ENCODE results near the gene ZNF688.

The ZNF688 gene

DNA sequence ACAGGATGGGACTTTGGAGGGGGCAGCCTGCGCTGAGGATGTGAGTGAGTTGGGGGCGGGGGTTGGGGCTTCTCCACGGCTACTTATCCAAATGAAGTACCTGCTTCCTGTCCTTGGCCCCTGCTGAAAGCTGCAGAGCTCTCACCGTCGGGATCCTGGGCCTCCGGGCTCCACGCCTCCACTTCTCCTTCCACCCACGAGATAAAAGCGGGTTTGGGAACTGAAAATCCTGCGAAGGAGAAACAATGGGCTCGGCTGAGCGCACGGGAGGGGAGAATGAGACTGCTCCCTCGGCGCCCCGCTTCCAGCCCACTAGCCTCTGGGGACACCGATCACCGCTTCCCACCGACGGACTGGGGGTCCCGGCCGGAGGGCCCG lies 13.5 kb upstream of the ZNF688 start:
- no peak for DNase-seq

DNA sequence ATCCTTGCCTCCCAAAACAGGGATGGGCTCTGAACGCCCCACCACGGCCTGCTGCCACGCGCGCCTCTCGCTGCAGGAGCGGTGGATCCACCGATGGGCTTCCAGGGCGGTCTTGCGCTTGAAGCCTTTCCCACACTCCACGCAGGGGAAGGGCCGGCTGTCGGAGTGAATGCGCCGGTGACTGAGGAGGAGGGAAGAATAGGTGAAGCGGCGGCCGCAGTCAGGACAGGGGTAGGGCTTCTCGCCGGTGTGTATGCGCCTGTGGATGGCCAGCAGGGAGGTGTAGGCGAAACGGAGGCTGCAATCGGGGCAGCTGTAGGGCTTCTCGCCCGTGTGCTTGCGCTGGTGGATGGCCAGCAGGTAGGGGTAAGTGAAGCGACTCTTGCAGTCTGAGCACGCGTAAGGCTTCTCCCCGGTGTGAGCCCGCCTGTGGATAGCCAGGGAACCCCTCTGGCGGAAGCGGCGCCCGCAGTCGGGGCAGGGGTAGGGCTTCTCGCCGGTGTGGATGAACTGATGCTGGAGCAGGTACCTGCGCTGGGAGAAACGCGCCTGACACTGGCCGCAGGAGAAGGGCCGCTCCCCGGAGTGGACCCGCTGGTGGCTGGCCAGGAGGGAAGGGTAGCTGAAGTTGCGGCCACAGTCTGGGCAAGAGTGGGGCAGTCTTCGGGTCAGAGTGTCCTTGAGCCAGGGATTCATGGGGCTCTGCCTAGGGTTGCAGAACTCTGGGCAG lies 11.3 kb upstream of the ZNF688 start:
- DNase-seq: no peak

DNA sequence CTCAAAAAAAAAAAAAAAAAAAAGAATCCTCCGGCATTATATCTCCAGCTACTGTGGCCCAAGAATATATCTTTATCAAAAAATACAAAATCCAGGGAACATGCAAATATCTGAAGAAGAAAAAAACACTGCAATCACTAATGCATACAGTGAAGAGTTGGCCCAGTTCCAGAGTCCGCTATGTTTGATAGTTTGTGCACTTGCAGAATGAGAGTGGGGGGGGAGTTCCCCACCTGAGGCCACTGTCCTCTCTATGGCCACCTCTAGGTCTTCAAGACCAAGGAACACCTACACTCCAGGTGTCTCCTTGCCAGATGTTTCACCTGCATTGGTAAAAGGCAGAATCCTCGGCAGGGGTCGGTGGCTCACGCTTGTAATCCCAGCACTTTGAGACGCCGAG lies 9.9 kb upstream of the ZNF688 start:
- no peak for DNase-seq

DNA sequence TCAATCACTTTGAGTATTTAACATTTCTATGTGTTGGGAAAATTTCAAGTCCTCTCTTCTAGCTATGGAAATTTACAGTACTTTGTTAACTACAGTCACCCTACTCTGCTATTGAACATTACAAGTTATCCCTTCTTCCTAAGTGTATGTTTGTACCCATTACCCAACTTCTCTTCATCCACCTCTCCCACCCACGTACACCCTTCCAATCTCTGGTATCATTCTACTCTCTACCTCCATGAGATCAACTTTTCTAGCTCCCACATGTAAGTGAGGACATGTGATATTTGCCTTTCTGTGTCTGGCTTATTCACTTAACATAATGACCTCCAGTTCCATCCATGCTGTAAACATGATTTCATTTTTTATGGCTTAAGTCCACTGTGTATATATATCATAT lies 3.2 kb upstream of the ZNF688 start:
- no peak for DNase-seq

DNA sequence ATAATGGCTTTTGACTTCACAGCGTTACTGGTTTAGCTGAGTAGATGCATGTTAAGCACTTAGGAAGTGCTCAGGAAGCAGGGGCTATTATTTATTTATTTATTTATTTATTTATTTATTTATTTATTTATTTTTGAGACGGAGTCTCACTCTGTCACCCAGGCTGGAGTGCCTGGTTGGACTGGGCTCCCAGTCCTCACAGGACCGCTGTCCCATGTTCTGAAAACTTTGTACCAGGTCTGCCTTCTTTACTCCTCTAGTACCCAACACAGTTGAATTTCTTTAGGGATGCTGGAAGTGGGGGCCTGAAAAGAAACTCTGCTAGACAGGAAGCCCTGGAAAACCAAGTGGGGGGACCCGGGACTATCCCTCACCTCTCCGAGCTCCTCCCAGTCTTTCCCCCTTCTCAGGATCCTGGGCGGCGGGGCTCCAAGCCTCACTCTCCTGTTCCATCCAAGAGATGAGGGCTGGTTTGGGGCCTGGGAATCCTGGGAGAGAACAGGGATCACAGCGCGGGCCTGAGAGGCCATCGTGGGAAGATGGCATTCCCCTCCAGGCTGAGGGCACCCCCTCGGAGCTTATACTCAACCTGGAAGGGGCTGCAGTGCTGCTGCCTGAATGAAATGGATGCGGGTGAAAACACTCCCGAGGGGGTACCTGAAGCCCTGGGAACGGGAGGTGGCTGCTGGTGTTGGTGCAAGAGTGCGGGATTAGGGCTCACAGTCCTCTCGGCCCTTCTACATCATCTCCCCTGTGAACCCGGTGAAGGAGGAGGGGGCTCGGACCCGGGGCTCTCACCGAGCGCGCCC lies 674 bp downstream of the ZNF688 start:
- DNase-seq: no peak

DNA sequence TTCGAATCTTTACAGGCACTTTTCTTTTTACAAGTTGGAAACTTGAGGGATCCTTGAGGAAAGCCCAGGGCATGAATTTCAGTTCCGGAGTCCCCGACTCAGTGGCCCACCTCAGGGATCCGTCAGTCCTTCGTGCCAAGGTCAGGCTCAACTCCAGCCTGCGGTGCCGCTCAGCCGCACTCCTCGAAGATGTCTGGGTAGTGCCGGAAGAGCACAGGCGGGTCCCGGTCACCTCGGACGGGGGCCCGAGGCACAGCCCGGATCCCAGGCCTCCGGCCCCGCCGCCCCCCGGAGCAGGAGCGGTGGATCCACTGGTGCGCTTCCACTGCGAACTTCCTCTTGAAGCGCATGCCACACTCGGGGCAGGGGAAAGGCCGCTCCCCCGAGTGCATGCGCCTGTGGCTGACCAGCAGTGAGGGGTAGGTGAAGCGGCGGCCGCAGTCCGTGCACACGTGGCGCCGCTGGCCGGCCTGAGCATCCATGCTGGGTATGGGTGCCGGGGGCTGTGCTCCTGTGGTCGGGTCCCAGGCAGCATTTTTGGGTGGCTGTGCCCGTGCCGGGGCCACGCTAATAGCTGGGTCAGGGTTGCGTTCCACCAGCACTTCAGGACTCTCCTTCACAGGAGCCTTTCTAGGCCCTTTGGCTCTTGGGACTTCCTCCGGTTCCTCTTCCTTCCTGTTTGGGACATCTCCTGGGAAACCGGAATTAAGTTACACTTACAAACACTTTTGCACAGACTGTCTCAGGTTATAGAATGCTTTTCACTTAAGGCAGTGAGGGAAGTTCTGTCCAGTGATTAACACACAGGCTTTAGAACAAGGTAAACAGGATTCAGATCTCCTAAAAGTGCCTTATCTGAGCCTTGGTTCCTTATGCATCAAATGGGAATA lies 1.5 kb downstream of the ZNF688 start:
- no peak for DNase-seq

DNA sequence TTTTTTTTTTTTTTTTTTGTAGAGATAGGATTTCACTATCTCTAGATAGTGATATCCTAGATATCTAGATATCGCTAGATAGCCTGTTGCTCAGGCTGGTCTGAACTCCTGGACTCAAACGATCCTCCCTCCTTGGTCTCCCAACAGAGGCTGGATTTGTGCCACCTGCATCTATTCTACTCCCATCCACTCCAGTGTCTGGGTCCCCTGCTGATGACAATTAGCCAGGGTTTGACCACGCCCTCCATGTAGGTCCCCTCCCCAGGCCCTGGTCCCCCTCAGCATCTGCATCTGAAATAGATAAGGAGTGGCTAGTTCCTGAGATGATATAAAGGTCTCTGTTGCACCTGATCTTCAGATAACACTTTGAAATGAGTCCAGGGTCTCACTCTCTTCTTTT lies 2.2 kb downstream of the ZNF688 start:
- DNase-seq: no peak

DNA sequence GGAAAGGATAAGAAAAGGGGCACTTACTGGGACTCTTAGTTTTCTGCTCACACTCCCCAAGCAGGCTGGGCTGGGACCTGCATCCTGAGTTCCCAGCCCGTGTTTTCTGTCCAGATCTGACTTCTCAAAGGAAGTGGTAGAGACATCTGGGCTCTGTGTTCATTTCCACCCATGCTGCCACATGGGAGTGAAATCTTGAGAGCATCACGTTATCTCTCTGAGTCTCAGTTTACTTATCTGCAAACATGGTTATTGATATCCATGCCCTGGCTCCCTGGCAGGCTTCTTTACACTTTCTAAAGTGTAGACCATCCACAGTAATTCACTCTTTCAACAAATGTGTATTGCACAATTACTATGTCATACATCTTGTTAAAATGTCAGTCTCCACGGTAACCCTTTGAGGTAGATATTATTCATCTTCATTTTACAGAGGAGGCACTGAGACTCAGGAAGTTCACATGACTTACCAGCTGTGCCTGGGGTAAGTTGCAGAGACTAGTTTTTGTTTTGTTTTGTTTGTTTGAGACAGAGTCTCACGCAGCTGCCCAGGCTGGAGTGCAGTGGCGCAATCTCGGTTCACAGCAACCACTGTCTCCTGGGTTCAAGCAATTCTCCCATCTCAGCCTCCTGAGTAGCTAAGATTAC lies 3.4 kb downstream of the ZNF688 start:
- peak; percentile 50 for DNase-seq

DNA sequence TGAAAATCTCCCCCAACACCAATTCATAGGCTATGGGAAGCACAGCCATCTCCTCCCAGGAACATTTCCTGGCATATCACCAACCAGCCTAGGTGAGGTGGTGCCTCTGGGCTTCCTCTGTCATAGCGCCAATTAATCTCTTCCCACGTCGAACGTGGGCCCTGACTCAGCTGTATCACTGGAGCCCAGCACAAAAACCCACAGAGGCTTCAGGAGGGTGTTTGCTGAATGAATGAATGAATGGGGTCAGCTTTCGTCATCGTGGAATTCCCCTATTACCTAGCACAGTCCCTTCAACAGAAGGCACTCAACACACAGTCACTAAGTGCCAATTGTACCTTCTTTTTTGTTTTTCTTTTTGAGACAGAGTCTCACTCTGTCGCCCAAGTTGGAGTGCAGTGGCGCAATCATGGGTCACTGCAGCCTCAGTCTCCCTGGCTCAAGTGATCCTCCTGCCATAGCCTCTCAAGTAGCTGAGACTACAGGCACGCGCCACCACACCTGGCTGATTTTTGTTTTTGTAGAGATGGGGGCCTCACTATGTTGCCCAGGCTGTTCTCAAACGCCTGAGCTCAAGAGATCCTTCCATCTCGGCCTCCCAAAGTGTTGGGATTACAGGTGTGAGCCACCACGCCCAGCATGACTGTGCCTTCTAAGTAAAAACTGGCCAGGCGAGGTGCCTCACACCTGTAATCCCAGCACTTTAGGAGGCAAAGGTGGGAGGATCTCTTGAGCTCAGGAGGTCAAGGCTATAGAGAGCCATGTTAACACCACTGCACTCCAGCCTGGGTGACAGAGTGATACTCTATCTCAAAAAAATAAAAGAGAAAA lies 4.1 kb downstream of the ZNF688 start:
- peak; percentile 41 for DNase-seq

DNA sequence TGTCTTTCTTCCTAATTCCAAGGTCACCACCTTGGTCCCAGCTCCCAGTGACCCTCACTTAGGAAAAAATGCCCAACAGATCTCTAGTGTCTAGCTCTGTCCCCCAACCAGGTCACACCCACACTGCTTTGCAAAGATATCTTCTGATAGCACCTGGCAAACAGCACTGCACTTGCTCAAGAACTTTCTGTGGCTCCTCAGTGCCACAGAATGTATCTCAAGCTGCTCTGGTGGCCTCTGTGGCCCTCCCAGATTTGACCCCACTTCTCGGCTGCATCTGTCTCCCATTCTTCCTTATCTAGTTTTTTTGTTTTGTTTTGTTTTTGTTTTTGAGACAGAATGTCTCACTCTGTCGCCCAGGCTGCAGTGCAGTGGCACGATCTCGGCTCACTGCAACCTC lies 5.0 kb downstream of the ZNF688 start:
- DNase-seq: no peak

DNA sequence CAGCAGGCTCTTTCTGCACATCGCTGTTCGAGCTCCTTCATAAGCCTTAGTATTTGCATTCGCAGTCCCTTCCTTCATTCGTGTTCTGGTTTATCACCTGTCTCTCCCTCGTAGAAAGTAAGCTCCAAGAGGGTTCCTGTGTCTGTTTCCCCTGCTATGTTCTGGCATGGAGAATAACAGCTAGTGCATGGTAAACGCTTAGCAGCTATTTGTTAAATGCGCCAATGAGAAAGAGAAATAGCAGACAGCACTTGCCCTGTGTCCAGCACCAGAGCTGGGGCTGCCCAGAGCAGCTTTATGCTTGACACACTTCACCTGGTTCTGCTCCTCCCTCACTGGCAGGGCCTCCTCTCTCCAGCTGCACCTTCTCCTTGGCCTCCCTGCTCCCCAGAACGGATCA lies 5.5 kb downstream of the ZNF688 start:
- DNase-seq: no peak

DNA sequence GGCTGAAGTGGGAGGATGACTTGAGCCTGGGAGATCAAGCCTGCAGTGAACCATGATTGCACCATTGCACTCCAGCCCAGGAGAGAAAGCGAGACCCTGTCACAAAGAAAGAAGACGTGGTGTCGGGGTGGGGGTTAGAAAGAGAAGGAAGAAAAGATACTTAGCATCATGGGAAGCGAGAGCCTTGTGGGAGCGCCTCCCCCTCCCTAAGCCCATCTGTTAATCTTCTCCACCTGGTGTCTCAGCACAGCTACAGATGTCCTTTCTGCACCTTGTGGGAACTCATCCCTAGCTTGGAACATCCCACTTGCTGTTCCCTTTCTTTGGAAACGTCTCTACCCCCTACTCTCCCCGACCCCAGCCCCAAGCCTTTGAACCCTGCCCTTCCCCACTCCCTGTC lies 6.0 kb downstream of the ZNF688 start:
- no peak for DNase-seq

DNA sequence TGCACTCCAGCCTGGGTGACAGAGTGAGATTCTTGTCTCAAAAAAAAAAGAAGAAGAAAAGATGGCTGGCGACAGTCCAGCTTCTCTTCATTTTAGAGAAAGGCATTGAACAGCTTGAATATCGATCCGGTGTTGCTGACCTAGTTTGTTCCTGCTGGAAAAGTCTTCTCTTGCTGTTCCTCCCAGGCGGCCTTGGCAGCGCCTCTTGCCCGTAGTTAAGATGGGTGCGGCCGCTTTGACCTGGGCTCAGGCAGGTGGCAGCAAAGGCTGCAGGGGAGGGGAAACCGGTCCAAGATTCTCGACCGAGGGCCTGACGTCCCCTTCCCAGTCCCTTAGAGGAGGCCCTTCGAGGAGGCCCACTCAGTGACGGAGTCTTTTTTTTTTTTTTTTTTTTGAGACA lies 9.5 kb downstream of the ZNF688 start:
- no peak for DNase-seq

DNA sequence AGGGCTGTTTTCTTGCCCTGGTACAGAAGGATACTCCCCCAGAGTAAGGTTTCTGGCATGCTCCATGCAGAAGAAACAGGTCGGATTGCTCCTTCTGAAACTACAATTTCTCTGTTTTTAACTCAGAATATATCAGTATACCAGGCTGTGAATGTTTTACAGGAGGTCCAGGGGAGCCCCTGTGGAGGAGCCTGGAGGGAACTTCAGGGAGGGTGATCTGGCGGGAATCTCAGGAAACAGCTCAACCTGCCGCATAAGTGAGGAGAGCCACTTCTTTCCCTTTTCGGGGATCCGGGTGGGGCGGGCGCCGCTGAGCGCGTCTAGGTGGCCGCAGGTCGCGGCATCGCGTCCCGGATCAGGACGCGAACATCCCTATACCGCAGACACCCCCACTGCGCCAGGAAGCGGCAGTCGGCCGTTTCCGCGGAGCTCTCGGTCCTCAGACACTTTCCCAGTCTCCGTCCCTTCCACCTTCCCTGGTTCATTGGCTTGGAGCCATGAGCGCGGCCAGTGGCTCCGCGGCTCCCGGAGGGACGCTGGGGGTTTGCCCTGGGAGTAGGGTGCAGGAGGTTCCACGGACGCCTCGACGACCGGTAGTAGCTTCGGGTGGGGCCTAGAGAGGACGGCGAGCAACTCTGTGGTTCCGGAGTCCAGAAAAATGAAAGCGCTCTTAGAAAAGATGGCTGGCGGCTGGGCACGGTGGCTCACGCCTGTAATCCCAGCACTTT lies 10.3 kb downstream of the ZNF688 start:
- DNase-seq: no peak

DNA sequence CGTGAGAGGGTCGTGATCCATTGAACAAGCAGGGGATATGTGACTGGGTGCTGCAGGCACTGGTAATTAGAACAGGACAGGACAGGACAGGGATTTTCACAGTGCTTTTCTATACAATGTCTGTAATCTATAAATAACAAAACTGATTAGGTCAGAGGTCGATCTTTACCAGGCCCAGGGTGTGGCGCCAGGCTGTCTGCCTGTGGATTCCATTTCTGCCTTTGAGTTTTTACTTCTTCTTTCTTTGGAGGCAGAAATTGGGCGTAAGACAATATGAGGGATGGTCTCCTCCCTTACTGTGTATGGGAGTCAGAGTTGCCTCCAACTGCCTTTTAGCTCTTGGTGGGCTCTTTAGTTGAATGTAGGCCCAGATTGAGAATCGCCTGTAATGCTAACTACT lies 11.8 kb downstream of the ZNF688 start:
- DNase-seq: no peak

DNA sequence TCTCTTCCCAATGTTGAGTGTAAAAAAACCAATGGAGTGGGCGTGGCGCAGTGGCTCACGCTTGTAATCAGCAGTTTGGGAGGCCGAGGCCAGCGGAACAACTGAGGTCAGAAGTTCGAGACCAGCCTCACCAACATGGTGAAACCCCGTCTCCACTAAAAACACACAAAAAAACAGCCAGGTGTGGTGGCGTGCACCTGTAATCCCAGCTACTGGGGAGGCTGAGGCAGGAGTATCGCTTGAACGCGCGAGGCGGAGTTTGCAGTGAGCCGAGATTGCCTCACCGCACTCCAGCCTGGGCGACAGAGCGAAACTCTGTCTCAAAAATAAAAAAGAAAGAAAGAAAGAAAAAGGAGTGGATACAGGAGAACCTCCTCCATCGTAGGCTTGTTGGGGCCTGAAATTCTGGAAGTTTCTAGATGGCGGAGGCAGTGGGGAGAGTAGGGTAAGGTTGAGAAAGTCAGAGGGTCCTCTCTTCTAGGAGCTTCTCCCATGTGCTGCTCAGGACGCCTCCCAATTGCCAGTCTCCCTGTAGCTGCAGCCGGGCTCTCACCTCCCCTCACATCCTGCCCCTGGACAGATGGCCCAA lies 12.6 kb downstream of the ZNF688 start:
- no peak for DNase-seq

DNA sequence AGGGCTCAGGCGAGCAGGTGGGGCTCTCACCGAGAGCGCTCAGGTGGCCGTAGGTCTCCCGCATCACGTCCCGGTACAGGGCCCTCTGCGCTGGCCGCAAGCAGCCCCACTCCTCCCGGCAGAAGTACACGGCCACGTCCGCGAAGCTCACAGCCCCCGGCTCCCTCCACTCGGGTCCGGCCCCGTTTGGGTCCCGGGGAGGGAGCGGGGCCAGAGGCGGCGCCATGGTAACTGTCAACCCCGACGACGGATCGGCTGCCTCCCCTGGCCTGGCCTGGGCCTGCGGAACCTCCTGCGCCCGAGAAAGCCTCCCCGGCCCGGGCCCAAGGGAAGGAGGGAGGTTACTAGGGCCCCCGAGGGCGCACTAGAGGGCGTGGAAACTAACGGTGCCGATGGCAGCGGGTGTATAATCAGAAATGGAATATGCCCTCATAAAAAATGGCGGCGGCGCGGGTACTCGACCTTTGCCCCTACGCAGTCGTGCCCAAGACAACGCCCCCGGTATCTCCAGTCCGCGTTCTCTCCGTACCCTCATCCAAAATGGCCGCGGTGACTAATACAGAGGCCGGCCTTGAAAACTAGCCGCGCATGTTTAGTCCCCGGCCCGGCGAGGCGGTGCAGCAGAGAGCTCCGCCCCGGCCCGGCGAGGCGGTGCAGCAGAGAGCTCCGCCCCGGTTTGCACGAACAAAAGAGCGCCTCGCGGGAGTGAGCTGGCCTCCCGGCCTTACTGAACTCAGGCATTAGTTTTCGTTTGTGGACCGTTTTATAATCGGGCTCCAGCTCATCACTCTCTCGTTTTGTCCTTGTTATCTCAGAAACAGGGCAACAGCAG lies 13.3 kb downstream of the ZNF688 start, which contains the start of gene ZNF764:
TSS of gene ZNF764 (minus strand) at position 418 of the 832 bp plus-strand sequence. CDS start at position 226, 192 bp downstream.
- DNase-seq: peak; percentile 94

DNA sequence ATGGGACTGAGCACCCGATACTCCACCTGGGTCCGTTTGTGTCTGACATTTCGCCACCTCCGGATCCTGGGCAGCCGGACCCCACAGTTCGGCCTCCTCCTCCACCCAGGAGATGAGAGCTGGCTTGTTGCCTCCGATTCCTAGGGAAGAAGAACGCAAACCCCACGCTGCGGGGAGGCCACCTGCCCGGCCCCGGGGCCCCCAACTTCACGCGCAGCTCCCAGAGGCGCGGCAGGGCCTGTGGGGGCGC lies 13.9 kb downstream of the ZNF688 start:
- DNase-seq: no peak

DNA sequence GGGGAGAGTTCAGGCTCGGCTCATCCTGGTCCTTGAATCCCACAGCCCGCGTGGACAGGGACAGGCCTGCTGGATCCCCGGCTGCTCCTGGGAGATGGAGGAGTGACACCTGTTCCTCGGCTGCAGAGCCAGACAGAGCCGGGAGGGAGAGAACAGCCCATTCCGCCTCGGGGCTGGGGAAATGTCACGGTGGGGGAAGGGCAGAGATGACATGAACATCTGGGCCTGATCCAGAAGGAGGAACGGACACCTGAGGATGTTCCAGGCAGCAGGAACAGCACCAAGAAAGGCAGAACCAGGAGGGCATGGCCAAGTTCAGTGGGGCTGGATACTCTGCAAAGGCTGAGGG lies 15.4 kb downstream of the ZNF688 start:
- DNase-seq: no peak

Data from activated CD4-positive, alpha-beta T cell treated with anti-CD3 and anti-CD28 coated beads, Interleukin-2, amount 50 U/mL, for 1 hour (primary cell).